GM19438 (cell line): ENCODE measurements around the gene CDKAL1.

ENCODE experiments used
- ATAC-seq: cut with Tn5 transposase; IDR thresholded peaks from one replicate; pipeline ENCODE4 v1.9.1; 2021; ENCODE audit warnings: low read depth; ENCODE audit not compliant: unreplicated experiment

CDKAL1 gene

GRCh38 chr6:20939161-20939775, 405.0 kb downstream of the CDKAL1 start:
- peak; percentile 79 for ATAC-seq

GRCh38 chr6:20943040-20943627, 408.9 kb downstream of the CDKAL1 start:
- no peak for ATAC-seq

- no peak for ATAC-seq
These were observed 409.7 kb downstream of the CDKAL1 start for GRCh38 chr6:20943922-20944321.

- no peak for ATAC-seq
These were observed 411.8 kb downstream of the CDKAL1 start for GRCh38 chr6:20946022-20946421.

GRCh38 chr6:20946890-20947289, 412.6 kb downstream of the CDKAL1 start:
- no peak for ATAC-seq

- no peak for ATAC-seq
These were observed 413.7 kb downstream of the CDKAL1 start for GRCh38 chr6:20947977-20948376.

GRCh38 chr6:20948556-20948955, 414.3 kb downstream of the CDKAL1 start:
- ATAC-seq = no peak

- no peak for ATAC-seq
These were observed 414.9 kb downstream of the CDKAL1 start for GRCh38 chr6:20949138-20949537.

GRCh38 chr6:20952699-20953474, 418.6 kb downstream of the CDKAL1 start:
- no peak for ATAC-seq

GRCh38 chr6:20954315-20954714, 420.1 kb downstream of the CDKAL1 start:
- no peak for ATAC-seq

GRCh38 chr6:20955131-20955530, 420.9 kb downstream of the CDKAL1 start:
- no peak for ATAC-seq

- no peak for ATAC-seq
These were observed 421.5 kb downstream of the CDKAL1 start for GRCh38 chr6:20955751-20956150.

- ATAC-seq = no peak
These were observed 425.8 kb downstream of the CDKAL1 start for GRCh38 chr6:20960067-20960466.

- no peak for ATAC-seq
These were observed 431.0 kb downstream of the CDKAL1 start for GRCh38 chr6:20965276-20965675.

- ATAC-seq = no peak
These were observed 431.7 kb downstream of the CDKAL1 start for GRCh38 chr6:20965915-20966314.

GRCh38 chr6:20969551-20969950, 435.3 kb downstream of the CDKAL1 start:
- ATAC-seq = no peak

GRCh38 chr6:20976391-20976918, 442.2 kb downstream of the CDKAL1 start:
- no peak for ATAC-seq

GRCh38 chr6:20978151-20978614, 443.9 kb downstream of the CDKAL1 start:
- ATAC-seq = no peak

GRCh38 chr6:20979076-20979475, 444.8 kb downstream of the CDKAL1 start:
- no peak for ATAC-seq

GRCh38 chr6:20983961-20984360, 449.7 kb downstream of the CDKAL1 start:
- no peak for ATAC-seq

GRCh38 chr6:20985821-20986220, 451.6 kb downstream of the CDKAL1 start:
- no peak for ATAC-seq
